ENCODE measurements around the gene NTM.

The NTM gene

DNA sequence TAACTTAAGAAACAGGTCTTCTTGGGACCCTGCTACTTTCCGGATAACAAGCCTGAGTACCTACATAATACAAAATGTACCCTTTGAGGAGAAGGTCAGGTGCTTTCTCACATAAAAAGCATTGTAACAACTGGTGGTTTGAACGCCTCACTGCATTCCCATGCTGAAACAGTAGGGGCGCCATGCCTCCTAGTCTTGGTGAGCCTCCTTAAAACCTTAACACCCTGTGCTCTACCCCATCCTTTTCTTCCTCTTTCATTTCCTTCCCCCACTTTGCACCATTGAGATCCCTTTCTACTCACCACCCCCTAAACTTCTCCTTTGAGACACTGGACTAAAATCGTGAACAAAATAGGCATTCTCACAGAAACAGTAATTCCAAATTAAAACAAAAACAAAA is 729.3 kb downstream of the NTM start:
- DNase-seq: peak; percentile 92

DNA sequence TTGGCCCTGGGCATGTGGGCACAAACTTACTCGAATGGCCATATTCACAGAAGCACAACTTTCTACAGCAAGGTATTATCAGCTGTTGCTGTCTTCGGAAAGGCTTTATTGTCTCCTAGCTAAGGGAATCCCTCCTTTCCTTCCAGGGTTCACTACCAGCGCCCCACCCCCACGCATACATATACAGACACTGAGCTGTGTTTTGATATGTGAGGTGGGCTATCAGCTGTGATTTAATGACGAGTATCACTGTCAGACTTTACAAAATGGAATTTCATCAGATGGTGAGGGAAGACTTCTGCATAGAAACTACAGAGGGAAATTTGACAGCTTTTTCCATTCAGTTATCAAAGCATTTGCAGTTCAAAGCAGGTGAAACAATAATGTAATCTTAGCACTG is 730.2 kb downstream of the NTM start:
- DNase-seq: no peak

DNA sequence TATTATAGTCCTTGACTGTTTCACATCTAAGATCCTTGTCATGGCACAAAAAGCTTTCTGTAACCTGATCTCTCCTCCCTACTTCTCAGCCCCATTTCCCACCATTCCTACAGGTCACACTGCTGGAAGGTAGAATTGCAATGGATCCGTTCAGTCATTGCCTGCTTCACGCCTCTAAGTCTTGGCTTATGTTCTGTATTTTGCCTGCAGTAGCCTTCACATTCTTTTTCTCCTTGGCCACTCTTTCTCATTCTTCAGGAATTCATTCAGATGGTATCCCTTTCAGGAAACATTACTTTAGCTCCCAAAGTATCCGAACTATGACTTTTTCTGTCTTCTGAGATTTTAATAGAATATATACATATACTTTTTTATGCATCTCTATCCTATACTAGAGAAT is 731.5 kb downstream of the NTM start:
- DNase-seq: no peak

DNA sequence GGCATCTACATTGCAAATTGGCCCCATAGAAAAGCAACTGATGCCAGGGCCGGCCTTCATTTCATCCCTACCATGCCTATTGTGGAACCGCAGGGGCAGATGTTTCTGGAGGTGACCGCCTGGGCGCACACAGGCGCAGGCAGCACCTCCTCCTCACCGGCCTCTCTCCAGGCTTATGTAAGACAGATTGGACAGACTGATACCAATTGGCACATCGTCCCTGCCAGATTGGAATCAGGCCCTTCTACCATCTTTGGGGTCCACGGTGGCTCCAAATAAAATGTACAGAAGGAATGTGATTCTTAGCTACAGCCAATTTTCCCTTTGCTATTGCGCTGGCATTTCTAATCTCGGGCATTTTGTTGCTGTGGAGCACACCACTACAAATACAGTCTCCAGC is 732.6 kb downstream of the NTM start:
- DNase-seq: no peak

DNA sequence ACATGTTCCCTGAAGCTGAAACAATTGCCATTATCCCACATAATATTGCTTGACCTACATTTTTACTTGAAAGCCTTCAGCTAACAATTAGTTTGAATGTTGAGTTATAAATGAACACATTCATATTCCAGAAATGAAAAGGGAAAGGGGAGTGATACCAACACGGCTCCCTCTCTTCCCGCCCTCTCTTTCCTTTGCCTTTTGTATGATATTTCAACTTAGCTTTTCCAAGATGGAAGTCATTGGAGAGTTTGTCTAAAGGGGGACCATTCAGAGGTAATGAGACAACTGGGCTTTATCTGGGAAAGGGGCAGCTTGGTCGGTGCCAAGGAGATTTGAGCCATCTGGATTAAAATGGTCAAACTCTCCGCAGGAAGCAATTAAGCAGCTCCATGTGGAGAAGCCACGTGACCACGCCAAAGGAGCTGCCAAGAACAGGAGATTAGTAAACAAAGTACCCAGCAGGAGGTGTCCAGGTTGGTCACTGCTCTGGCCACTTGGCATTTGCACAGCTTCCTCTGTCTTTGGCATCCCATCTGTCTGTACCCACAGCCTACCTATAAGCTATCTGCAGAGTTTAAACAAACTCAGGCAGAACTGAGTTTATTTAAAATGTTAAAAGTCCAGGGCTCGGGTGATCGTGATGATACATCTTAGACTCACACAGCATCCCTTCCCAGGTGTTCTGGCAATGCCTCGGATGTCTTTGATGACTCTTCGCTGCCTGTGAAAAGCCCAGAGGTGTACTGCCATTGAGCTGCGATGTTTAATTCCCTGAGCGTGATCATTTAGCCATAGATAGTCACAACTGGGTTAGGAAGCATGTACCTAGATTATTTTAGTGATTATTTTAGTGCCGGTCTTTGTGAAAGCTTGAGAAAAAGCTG is 735.9 kb downstream of the NTM start:
- no peak for DNase-seq

DNA sequence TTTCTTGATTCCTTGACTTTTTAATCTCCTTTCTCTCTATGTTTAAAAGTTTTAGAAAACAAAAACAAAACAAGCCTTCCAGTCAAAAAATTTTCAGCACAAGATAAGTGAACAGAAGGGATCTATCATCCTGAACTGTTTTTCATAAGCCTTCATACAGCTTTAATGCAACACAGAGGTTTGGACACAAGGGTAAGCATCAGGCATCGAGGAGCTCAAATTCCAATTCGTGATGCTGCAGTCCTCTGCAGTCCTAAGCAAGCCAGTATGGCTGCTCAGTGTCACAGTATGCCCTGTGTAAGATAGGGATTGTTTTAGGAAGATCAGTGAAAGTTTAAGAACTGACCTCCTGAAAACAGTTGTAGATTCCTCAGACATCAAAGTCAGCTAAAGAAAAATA is 740.9 kb downstream of the NTM start:
- DNase-seq: no peak

DNA sequence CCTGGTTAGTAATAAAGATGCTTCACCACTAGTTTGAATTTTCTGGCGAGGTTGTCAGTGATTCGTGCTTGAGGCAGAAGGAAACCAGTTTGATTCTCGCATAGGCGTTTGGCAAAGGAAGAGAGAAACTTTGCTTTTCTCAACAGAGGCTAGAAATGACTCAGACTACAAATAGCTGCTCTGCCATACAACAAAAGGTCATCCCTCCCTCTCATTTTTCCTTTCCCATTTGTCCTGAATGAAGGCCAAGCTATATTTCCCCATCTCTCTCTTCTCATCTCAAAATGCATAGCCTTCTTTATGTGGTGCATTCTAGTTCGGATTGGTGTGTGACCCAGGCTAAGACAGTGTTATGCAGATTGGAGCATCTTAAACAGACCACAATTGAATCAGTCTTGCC is 741.4 kb downstream of the NTM start:
- no peak for DNase-seq

DNA sequence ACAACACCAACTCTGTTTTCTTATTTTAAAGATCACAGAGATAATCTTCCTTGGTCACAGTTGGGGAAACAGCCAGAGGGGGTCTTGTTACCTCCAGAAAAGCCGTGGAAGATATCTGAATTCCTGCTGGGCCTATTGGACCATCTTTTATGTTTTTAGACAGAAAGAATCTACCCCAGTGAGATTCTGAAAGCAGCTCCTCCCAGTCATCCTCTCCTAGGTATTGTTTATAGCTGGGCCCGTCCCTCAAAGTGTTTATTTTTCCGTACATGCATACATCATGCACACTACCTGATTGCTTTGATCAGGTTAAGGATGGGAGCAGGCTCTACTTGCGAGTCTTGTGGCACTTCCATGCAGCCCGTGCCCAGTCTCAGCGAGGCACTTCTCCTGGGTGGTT is 742.4 kb downstream of the NTM start:
- no peak for DNase-seq

DNA sequence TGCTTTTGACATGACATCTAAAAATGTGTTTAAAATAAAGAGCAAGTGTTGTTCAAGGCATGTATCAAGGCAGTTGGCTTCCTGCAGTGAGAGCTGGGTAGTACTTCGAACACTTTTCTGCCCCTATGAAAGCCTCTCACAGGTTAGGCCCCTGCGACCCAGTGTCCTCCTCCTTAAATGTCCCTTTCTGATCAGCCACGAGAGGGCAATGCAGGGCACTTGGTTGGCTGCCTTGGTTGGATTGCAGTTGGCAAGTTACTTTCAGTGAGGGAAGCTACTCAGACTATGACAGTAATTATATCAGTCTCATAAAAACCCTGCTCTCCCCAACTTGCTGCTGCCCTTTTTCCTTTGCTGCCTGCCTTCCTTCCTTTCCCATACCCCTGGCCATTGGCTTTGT is 743.8 kb downstream of the NTM start:
- peak; percentile 31 for DNase-seq

DNA sequence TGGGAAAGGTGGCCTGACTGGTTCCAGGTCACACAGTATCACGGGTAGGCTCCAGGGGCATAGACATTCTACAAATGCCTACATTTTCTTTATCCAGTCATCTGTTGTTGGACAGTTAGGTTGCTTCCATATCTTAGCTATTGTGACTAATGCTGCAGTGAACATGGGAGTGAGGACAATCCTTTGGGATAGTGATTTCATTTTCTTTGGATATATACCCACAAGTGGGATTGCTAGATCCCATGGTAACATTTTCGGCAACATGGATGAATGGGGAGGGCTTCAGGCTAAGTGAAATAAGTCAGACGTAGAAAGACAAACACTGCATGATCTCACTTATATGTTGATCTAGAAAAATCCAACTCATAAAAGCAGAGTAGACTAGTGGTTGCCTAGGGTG is 744.3 kb downstream of the NTM start:
- no peak for DNase-seq

DNA sequence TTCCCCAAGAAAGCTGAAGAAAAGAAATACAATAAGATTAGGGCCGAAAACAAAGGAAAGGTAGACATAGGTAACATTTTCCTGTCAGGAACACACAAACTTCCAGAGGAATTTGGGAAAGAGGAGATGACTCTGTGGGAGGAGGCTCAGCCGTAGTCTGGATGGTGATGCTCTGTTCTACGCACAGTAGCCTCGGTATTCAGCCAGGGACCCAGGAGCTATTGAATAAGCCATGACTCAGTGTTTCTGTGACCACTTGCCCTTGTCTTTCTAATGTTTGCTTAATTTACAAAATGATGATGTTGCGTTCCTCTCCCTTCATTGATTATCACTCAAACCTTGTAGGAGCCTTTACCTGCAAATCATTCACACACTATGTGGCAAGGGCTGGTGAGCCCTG is 745.0 kb downstream of the NTM start:
- no peak for DNase-seq

DNA sequence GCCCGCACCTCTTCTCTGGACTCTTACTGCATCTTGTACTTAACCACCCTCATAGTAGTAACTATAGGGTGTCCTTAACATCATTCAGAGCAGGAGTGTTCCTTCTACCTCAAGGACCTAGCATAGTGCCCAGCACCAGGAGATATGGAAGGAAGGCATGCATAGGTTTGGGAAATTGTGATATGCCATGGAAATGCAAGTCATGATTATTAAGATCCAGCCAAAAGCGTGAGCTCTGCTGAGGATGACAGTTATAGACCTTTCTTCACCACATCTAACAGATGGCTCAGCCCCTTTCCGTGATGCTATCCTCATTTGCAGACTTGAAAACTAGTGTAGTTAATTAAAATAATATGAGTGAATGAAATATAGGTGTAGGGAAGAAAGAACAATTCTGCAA is 746.1 kb downstream of the NTM start:
- DNase-seq: no peak

DNA sequence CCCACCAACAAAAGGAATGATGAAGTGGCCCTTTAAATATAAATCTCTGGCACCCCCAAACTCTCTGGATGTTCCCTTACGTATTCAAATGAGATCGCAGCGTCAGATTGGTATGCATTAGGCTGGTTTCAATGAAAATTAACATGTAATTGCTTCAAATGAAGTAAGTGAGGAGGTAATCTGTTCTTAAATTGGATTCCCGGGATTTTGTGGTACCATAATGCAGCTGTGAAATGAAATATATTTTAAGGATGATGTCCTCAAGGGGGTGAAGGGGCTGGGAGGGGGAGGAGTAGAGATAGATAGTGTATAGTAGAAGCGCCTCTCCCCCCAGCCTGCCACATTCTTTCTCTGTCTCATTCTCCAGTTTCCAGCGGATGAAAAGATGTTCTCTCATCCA is 748.2 kb downstream of the NTM start:
- DNase-seq: no peak

DNA sequence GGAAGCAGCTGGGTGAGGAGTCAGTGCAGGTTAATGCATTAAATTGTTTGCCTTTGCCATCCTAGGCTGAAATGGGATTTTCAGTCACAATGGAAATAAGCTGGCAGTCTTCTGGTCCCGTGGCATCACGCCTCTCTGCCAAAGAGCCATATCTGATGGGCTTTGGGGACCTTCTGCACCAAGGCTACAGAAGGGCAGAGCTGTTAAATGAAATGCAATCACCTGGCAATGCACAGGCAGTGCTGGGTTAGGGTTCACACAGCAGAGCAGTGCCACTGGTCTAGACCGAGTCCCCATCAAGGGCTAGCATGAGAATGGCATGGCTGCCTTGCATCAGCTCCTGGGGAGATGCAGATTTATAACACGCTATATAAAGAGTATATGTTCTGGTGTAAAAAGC is 749.2 kb downstream of the NTM start:
- no peak for DNase-seq

DNA sequence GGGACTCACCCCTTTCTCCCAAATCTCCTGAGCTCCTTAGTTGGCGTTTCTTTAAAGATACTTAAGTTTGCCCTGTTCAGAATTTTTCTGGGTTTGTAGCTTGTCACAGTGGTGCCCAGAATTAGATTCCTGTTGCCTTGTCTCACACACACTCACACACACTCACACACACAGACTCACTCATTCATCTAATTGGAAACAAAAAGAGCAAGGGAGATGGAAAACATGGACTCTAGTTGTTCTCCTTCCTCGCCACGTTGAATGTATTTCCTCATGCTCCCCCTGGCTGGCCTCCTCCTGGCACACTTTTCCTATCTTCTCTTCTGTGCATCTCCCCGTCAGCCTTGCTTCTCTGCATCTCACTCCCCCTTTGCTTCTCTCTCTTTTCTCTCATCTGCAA is 752.3 kb downstream of the NTM start:
- no peak for DNase-seq

DNA sequence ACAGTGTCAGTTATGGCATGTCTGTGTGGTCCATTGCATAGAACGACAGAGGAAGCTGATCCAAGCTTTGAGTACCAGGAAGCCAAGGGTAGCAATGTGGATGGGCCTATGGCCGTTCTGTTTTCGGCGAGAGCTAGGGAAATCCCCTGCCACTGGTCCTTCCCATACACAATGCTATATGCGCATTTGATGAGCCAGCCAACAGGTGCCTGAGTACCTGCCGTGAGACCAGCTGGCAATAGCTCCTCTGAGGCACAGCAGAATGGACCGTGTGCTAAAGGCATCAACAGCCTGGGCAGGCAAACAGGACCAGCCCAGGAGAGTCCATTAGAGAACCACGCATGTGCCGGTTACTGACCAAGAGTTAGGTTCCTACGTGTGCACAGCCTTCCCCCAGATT is 753.0 kb downstream of the NTM start:
- no peak for DNase-seq

DNA sequence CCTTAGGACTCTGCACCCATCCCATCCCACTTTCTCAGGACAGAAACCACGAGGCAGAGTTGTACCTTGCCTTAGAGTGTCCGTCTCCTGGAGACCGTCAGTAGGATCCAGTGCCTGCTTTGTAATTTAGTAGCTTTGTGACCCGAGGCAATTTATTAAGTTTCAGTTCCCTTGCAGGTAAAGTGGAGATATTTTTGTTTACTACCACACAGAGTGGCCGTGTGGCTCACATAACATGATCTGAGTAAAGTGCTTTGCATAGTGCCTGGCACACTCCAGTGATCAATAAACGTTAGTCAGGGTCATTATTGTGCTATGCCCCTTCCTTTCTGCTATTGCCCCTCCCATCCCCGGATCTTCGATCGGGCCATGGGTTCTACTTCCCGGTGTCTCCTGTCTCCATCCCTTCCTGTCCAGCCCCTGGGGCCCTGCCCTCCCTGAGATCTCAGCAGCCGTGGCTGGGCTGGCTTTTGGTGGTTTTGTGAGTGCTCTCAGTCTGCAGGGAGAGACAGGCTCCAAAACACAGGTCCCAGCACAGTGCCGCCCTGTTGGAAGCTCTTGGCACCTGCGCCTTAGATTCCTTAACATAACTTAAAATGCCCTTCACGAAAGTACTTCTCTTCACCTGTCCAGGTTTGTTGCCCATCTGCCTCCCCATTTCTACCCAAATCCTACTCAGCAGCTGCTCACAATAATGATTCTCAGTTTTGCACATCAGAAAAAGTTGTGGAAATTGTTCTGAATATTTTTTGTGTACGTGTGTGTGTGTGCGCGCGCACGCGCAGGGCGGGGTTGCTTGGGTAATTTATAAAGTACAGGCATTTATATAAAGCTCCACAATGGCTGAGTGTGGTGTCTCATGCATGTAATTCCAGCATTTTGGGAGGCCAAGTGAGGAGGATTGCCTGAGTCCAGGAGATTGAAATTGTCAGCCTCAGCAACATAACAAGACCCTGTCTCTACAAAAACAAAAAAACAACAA is 753.7 kb downstream of the NTM start:
- no peak for DNase-seq

DNA sequence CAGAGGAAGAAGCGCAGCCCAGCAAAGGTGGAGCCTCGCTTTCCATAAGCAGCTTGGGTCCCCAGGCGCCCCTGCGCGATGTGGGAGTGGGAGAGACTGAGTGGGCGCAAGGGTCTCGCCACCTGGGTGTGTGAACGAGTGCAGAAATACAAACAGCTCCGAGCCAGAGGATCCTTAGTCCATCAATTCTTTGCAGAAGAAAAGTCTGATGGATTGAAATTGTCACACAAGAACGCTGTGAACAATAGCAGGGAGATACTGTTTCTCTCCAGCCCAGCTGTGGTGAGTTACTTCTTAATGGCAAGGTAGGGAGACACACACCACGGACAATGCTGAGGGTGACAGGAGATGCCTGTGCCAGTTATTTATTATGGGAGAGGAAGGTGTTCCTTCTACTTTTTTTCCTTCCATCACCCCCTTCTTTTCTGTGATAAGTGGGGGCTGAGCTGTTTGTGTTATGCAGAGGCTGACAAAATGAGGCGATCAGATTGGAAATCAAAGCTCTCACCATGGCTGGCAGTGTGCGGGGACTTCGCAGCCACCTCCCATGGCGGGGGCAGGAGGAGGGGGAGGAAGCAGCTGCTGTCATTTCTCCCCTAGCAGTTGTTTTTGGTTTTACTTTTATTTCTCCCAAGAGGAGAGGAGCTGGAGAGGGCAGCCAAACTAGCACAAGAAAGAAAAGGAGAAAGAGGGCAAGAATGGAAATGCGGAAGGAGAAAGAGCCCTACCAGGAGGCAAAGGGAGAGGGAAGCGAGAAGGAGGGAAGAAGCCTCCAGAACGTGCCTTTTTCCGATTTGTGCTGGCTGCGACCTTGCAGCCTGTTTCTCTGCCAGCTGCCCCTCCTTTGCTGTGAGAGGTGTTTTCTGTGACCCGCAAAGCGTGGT is 755.8 kb downstream of the NTM start:
- DNase-seq: no peak

DNA sequence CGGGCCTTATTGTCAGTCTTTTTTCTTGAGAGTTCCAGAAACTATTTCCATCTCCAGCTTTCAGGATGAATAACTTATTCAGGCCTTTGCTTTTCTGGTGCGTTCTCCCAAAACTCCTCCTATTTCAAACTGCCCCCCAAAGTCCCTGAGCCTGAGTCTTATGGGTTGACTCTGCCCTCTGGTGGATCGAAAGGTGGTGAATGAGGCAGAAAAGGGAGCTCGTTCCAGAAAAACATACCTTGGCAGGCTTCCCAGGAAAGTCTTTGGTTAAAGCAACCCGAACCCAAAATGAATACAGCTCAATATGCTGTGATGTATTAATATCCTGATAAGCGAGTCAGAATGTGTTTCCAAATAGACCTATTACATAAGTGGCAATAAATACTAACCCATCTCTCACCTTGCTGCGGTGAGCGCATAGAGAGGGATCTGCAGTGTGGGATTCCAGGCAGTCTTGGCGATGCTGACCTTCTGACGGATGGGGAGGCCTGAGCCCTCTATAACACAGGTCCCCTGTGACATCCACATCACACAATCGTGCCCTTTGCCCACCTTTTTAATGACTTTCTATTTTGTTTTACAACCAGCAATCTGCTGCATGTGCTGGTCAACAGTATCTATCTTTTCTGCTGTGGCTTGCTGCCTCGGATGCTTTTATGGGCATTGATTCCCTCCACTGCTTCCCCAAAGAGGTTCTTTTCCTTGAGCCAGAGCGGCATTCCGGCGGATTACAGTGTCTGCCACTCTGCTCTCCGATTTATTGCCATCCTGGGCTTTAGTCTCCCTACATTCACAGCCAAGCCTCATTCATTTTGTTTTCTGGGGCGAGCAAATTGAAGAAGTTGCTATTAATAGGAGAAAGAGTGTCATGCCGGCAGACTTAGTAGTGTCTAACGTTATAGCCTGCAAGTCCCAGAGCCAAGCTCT is 756.8 kb downstream of the NTM start:
- DNase-seq: no peak

DNA sequence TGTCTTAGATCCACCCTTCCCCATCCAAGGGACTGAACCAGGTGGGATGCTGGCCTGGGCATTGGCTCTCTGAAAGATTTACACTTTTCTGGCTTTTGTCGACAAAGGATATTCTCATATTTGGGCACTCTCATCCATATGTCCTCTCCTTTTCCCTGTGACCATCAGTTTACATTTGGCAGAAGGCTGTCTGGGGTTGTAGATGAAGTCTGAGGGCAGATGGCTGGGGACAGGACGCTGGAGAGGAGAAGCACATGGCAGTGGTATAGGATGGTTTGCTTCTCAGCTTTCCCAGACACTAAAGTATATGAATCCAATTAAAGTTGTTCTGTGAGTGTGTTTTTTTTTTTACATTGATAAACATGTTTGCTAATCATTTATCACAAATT is 757.5 kb downstream of the NTM start:
- DNase-seq: no peak

DNA sequence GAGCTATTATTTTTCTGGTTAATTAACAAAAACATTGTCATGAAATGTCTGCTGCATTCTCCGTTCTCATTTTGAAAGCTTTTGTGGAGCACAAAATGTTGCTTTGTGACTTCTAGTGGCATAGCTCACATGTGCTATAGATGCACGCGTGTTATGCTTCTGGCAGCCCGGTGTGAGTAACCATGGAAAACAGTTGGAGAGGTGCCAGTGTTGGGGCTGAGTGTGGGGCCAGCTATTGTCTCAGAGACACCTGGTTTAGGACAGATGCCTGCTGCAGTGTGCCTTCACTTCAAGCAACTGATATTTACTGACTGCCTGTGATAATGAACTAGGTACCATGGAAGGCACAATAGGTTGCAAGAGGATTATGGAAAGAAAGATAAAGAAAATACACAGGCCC is 760.6 kb downstream of the NTM start:
- DNase-seq: no peak

DNA sequence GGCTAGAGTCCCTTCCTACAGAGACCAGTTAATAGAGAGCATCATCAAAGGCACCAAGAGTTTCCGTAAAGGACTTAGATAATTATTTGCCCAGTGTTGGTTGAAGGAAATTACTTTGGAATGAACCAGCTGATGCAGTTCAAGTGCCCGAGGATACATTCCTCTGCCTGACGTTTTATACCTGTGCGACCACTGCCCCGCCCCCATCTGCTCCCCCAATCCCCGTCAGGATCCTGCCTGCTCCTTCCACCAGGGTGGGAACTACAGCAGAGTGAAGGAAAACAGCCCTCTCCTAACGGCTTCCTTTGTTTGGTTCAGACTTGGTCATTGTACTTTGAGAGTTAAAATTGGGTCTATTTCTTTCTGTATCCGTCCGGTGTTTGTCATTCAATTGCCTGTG is 761.5 kb downstream of the NTM start:
- no peak for DNase-seq
